K562 (cell line): Measurements from ENCODE around the gene VPS35L. TPM values are rescaled to one million over a fixed set of nuclear protein-coding genes. Genes with fewer than 3 reads are reported as not detected.
A peak's percentile ranks its signal among the peaks of the same experiment; 100 is the strongest.

Experiments used
- C11orf30 ChIP-seq: fragments of 450-650 bp; IDR thresholded peaks from 2 replicates; pipeline ENCODE4 v1.6.1; 2016; ENCODE audit warnings: low read depth, mild to moderate bottlenecking
- CHAMP1 ChIP-seq: fragments of 450-650 bp; IDR thresholded peaks from 2 replicates; pipeline ENCODE4 v1.6.1; 2016; ENCODE audit warnings: mild to moderate bottlenecking
- CSDE1 ChIP-seq, 2 experiments: fragments of 450-650 bp; IDR thresholded peaks; 2 replicates each; pipeline ENCODE4 v1.6.1; 2016; ENCODE audit warnings: mild to moderate bottlenecking in 1 of 2
- CTBP1 ChIP-seq: fragments of 450-650 bp; IDR thresholded peaks from 2 replicates; pipeline ENCODE4 v1.6.1; 2016; ENCODE audit warnings: borderline replicate concordance
- ELF1 ChIP-seq: fragments of 200-800 bp; sonication (Bioruptor generic); IDR thresholded peaks from 2 replicates; pipeline ENCODE4 v1.6.1; 2016; ENCODE audit warnings: missing genetic modification characterization, missing compliant biosample characterization
- ETV1 ChIP-seq: fragments of 450-650 bp; conservative IDR thresholded peaks from 2 replicates; pipeline ENCODE4 v1.6.1; 2016; ENCODE audit warnings: missing genetic modification characterization, control low read depth, low read depth, missing compliant biosample characterization
- GABPB1 ChIP-seq: sonication (generic); formaldehyde crosslinking; IDR thresholded peaks from 2 replicates; pipeline ENCODE4 v1.8.0; 2022; ENCODE audit warnings: mild to moderate bottlenecking, missing genetic modification reagents
- HBP1 ChIP-seq: fragments of 450-650 bp; formaldehyde crosslinking; IDR thresholded peaks from 2 replicates; pipeline ENCODE4 v1.4.0; 2022; ENCODE audit warnings: missing genetic modification characterization
- HDAC2 ChIP-seq: fragments of 450-650 bp; IDR thresholded peaks from 2 replicates; pipeline ENCODE4 v1.6.1; 2016; ENCODE audit warnings: mild to moderate bottlenecking
- HNRNPH1 ChIP-seq: fragments of 200-400 bp; formaldehyde crosslinking; optimal IDR thresholded peaks from 2 replicates; pipeline ENCODE3; 2017; ENCODE audit warnings: low read depth, mild to moderate bottlenecking, low read length, moderate library complexity
- HNRNPL ChIP-seq: fragments of 200-400 bp; formaldehyde crosslinking; IDR thresholded peaks from 2 replicates; pipeline ENCODE4 v1.6.1; 2017; ENCODE audit warnings: low read depth, mild to moderate bottlenecking, low read length
- MTA3 ChIP-seq: fragments of 450-650 bp; formaldehyde crosslinking; IDR thresholded peaks from 2 replicates; pipeline ENCODE4 v1.6.1; 2017; ENCODE audit warnings: mild to moderate bottlenecking, borderline replicate concordance
- PML ChIP-seq: IDR thresholded peaks from 2 replicates; pipeline ENCODE4 v1.6.1; 2012; ENCODE audit warnings: low read length, inconsistent platforms
- RBM34 ChIP-seq: fragments of 200-400 bp; formaldehyde crosslinking; IDR thresholded peaks from 2 replicates; pipeline ENCODE4 v1.6.1; 2018; ENCODE audit warnings: low read length, borderline replicate concordance; ENCODE audit not compliant: insufficient read depth
- SOX6 ChIP-seq: fragments of 450-650 bp; IDR thresholded peaks from 2 replicates; pipeline ENCODE4 v1.6.1; 2014; ENCODE audit warnings: mild to moderate bottlenecking
- STAG1 ChIP-seq: sonication (generic); formaldehyde crosslinking; IDR thresholded peaks from 2 replicates; pipeline ENCODE4 v1.5.0; 2020; ENCODE audit warnings: missing genetic modification reagents, borderline replicate concordance
- TAF9B ChIP-seq: fragments of 450-650 bp; IDR thresholded peaks from 2 replicates; pipeline ENCODE4 v1.6.1; 2018; ENCODE audit warnings: mild to moderate bottlenecking; ENCODE audit not compliant: partially characterized antibody
- TRIM24 ChIP-seq, 2 experiments: fragments of 450-650 bp; IDR thresholded peaks; 2 replicates each; pipeline ENCODE4 v1.6.1; 2016
- ZNF347 ChIP-seq: fragments of 450-650 bp; formaldehyde crosslinking; IDR thresholded peaks from 2 replicates; pipeline ENCODE4 v1.4.0; 2020; ENCODE audit warnings: low read depth, mild to moderate bottlenecking, moderate library complexity
- polyA plus RNA-seq, 8 experiments: library from polyadenylated mRNA; depleted of rRNA in 4 of 8; stranded (reverse) in 5 of 8; unstranded in 3 of 8; fragments of >200 nt; fragmentation: Nextera tagmentation in 2 of 8; fragmentation: Illumina TruSeq in 1 of 8; extraction: Ambion mirVana in 2 of 8; extraction: Trizol in 1 of 8; gene quantifications; 2 replicates each; pipeline versions ENCODE4 v1.2.1 to v1.2.3, GENCODE V29; 2011 to 2014; ENCODE audit warnings: inconsistent platforms in 1 of 8, missing spikeins in 1 of 8
- total RNA-seq, 7 experiments: library from RNA; depleted of rRNA in 6 of 7; stranded (reverse); fragments of >200 nt in 6 of 7; fragmentation: Illumina TruSeq in 2 of 7; extraction: Trizol in 2 of 7; gene quantifications; 2 replicates each; pipeline versions ENCODE4 v1.2.1 to v1.2.3, GENCODE V29; 2011 to 2021; ENCODE audit warnings: low replicate concordance in 1 of 7
- TF ChIP-seq, protein P1 (sequence below): IDR thresholded peaks from 3 replicates; pipeline ENCODE4 v1.6.1; 2011; ENCODE audit warnings: borderline replicate concordance, mild to moderate bottlenecking, moderate library complexity; ENCODE audit not compliant: insufficient read length; ENCODE audit errors: extremely low read depth
- TF ChIP-seq, protein P2 (sequence below): sonication (generic); formaldehyde crosslinking; IDR thresholded peaks from 2 replicates; pipeline ENCODE4 v1.8.1; 2023; ENCODE audit warnings: mild to moderate bottlenecking, missing genetic modification reagents, moderate library complexity

Gene VPS35L
- total and polyA plus RNA-seq, 9 of the 15 experiments (the other 6 are each of a cell fraction or from before 2014, with no cell fraction given) = 10.2 to 30.4 (median 20.1) TPM

DNA sequence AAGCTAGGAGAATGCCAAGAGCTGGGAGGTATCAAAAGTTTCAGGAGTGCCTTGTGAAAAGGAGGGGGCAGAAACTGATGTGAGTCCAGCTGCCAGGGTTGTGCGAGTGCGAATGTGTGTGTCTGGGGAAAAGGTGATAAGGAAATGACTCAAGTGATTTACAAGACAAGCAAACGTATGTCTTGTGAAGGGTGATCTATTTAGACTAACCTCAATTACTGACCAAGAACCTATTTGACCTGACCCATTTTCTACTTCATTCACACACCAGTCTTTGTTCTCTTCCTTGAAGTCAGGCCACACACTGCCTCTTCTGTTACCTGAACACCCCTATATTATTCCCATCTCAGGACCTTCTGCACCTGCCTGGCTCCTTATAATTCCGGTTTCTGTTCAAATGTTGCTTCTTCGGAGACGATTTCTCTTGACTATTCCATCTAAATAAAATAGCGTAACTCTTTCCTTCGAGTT is 34.6 kb upstream of the VPS35L start (continued):
- TF ChIP-seq, protein P1, sequence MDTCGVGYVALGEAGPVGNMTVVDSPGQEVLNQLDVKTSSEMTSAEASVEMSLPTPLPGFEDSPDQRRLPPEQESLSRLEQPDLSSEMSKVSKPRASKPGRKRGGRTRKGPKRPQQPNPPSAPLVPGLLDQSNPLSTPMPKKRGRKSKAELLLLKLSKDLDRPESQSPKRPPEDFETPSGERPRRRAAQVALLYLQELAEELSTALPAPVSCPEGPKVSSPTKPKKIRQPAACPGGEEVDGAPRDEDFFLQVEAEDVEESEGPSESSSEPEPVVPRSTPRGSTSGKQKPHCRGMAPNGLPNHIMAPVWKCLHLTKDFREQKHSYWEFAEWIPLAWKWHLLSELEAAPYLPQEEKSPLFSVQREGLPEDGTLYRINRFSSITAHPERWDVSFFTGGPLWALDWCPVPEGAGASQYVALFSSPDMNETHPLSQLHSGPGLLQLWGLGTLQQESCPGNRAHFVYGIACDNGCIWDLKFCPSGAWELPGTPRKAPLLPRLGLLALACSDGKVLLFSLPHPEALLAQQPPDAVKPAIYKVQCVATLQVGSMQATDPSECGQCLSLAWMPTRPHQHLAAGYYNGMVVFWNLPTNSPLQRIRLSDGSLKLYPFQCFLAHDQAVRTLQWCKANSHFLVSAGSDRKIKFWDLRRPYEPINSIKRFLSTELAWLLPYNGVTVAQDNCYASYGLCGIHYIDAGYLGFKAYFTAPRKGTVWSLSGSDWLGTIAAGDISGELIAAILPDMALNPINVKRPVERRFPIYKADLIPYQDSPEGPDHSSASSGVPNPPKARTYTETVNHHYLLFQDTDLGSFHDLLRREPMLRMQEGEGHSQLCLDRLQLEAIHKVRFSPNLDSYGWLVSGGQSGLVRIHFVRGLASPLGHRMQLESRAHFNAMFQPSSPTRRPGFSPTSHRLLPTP = no peak
- TF ChIP-seq CHAMP1 = 0 out of 2 replicates have a peak, but pooled peaks have one; percentile 33
- TF ChIP-seq ZNF347 (CRISPR knock-in tag) = no peak
- peak; percentile 62; the same call in 1 of the 2 replicates for TF ChIP-seq CTBP1
- TF ChIP-seq HNRNPH1 = no peak
- TF ChIP-seq TAF9B = peak; percentile 77
- TF ChIP-seq ETV1 = peak; percentile 70
- TF ChIP-seq GABPB1 (CRISPR knock-in tag) = no peak
- no peak for TF ChIP-seq ELF1
- no peak for TF ChIP-seq RBM34
- no peak for TF ChIP-seq HNRNPL
- peak; percentile 60; the same call in 1 of the 2 replicates for TF ChIP-seq C11orf30
- no peak for TF ChIP-seq STAG1 (CRISPR knock-in tag)
- TF ChIP-seq HBP1 (CRISPR knock-in tag) = no peak
- TF ChIP-seq, protein P2, sequence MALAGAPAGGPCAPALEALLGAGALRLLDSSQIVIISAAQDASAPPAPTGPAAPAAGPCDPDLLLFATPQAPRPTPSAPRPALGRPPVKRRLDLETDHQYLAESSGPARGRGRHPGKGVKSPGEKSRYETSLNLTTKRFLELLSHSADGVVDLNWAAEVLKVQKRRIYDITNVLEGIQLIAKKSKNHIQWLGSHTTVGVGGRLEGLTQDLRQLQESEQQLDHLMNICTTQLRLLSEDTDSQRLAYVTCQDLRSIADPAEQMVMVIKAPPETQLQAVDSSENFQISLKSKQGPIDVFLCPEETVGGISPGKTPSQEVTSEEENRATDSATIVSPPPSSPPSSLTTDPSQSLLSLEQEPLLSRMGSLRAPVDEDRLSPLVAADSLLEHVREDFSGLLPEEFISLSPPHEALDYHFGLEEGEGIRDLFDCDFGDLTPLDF = no peak; the same call in 1 of the 2 replicates
- peak; percentile 93 for TF ChIP-seq HDAC2
- TF ChIP-seq CSDE1 (IDR thresholded peaks at IDR 0.05) = no peak
- TF ChIP-seq SOX6 = peak; percentile 89
- peak; percentile 74 to 88; a peak in 3 of 4 replicates for TF ChIP-seq TRIM24 (IDR thresholded peaks at IDR 0.05)
- peak; percentile 91 for TF ChIP-seq PML
- peak; percentile 80 for TF ChIP-seq MTA3
